Thoracic aorta (tissue), 2 donors: ENCODE measurements around the gene RPRD1B. TPM values are rescaled to one million over a fixed set of nuclear protein-coding genes. Genes with fewer than 3 reads are reported as not detected.

ENCODE experiments used
- ATAC-seq: fragments of 150-250 bp; one replicate; pipeline ENCODE4 v1.8.0; 2017; ENCODE audit warnings: low read depth; ENCODE audit not compliant: insufficient number of reproducible peaks, low FRiP score
- DNase-seq: peaks from one replicate; pipeline ENCODE4 v3.0.0-alpha.2; 2020; ENCODE audit warnings: low spot score
- H3K27ac ChIP-seq, 2 donors: fragments of 200-600 bp; sonication (generic); 1 replicate in 1 of 2; 2 replicates in 1 of 2; pipeline ENCODE4 v1.5.1; 2016; ENCODE audit warnings: mild to moderate bottlenecking in 2 of 2, moderate library complexity in 2 of 2
- H3K27me3 ChIP-seq: fragments of 200-600 bp; sonication (generic); replicated peaks from 2 replicates; pipeline ENCODE4 v1.6.0; 2016; ENCODE audit warnings: mild to moderate bottlenecking; ENCODE audit not compliant: insufficient read depth
- H3K36me3 ChIP-seq: fragments of 200-600 bp; sonication (generic); one replicate; pipeline ENCODE4 v1.5.1; 2016
- H3K4me1 ChIP-seq, 2 donors: fragments of 200-600 bp; sonication (generic); 1 replicate in 1 of 2; 2 replicates in 1 of 2; pipeline versions ENCODE4 v1.5.1 to v1.6.0; 2016; ENCODE audit warnings: low read depth in 2 of 2, mild to moderate bottlenecking in 1 of 2; ENCODE audit not compliant: control insufficient read depth in 1 of 2
- H3K4me3 ChIP-seq: fragments of 200-600 bp; sonication (generic); 2 replicates; pipeline ENCODE4 v1.5.1; 2016; ENCODE audit warnings: mild to moderate bottlenecking
- H3K9me3 ChIP-seq: fragments of 200-600 bp; sonication (generic); 2 replicates; pipeline ENCODE4 v1.5.1; 2016
- total RNA-seq, 2 donors: library from RNA; depleted of rRNA; stranded (reverse); fragments of >200 nt; gene quantifications; one replicate each; pipeline versions ENCODE4 v1.1.0 to v1.2.3, GENCODE V29; 2016
- TF ChIP-seq, protein P1 (sequence below): fragments of 200-600 bp; sonication (generic); IDR thresholded peaks from one replicate; pipeline ENCODE4 v1.5.1; 2019; ENCODE audit warnings: antibody characterized with exemption

The RPRD1B gene
- total RNA-seq, 2 donors from 2014 or later: 22.3 to 77.7 TPM

DNA sequence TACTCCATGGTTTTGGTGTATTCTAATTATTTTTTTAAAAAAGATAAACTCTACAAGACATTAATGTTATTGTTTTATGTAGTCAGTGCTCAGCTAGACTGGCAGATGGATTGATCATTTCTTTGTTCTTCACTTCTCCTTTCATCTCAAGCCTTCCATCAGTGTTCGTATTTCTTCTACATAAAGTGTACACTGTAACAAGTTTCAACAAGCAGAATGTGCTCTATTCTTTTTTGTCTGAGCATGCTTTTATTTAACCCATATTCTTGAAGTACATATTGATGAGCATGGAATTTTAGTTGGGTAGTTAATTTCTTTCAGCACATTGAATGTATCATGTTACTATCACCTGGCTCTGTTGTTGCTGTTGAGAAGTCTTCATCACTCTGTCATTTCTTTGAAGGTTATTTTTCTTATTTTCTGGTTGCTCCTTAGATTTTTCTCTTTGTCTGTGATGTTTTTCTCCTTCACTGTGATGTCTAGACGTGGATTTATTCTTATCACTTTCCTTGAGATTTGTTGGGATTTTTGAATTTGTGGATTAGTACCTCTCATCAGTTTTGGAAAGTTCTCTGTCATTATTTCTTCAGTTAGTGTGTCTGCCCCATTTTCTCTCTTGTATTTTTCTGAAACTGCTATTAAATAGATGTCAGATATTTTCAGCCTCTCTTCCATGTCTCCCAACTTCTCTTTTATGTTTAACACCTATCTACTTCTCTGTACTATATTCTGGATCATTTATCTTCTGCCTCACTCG lies 83.0 kb downstream of the RPRD1B start:
- ATAC-seq (no peak), DNase-seq (no peak)
- Histone ChIP-seq H3K27ac (no peak overlapping the region), H3K9me3 (no peaks in the 10 kb centered on the region), H3K4me3 (no peak overlapping the region), H3K4me1 (peaks cover under 1 to 31% of the 10 kb centered on the region in 2 donors), H3K27me3 (no peaks in the 10 kb centered on the region), H3K36me3 (no peaks in the 10 kb centered on the region)
- TF ChIP-seq, protein P1, sequence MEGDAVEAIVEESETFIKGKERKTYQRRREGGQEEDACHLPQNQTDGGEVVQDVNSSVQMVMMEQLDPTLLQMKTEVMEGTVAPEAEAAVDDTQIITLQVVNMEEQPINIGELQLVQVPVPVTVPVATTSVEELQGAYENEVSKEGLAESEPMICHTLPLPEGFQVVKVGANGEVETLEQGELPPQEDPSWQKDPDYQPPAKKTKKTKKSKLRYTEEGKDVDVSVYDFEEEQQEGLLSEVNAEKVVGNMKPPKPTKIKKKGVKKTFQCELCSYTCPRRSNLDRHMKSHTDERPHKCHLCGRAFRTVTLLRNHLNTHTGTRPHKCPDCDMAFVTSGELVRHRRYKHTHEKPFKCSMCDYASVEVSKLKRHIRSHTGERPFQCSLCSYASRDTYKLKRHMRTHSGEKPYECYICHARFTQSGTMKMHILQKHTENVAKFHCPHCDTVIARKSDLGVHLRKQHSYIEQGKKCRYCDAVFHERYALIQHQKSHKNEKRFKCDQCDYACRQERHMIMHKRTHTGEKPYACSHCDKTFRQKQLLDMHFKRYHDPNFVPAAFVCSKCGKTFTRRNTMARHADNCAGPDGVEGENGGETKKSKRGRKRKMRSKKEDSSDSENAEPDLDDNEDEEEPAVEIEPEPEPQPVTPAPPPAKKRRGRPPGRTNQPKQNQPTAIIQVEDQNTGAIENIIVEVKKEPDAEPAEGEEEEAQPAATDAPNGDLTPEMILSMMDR: no peak

GRCh38 chr20:38117205-38117604 lies 83.7 kb downstream of the RPRD1B start:
- DNase-seq (no peak), ATAC-seq (no peak)
- Histone ChIP-seq H3K36me3 (no peaks in the 10 kb centered on the region), H3K27me3 (no peaks in the 10 kb centered on the region), H3K4me1 (peaks cover 0 to 25% of the 10 kb centered on the region in 2 donors), H3K4me3 (no peak overlapping the region), H3K9me3 (no peaks in the 10 kb centered on the region), H3K27ac (peak overlapping the region in 1 of 2 donors; percentile 21)
- TF ChIP-seq, protein P1: no peak

DNA sequence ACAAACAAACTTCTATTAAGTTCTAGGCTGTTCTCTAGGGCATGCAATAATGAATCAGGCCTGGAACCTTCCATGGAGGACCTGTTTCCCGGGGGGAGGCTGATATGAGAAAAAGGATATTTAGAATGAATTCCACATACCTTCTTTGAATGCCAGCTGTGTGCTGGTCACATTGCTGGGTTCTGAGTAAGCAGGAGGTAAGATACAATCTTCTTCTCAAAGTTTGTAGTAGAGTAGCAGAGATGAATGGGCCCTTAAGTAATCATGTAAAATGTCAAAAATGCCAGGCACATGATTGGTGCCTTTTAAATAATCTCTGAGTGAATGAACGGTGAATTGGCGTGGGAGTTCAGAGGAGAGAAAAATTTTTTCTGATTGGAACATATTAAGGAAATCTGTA lies 84.1 kb downstream of the RPRD1B start:
- no peaks in the 10 kb centered on the region for H3K27me3 ChIP-seq
- H3K4me1 ChIP-seq: peaks cover under 1 to 25% of the 10 kb centered on the region in 2 donors
- DNase-seq (no peak), ATAC-seq (no peak)
- TF ChIP-seq, protein P1: no peak
- peak overlapping the region in 1 of 2 donors; percentile 21 for H3K27ac ChIP-seq
- no peaks in the 10 kb centered on the region for H3K36me3 ChIP-seq
- H3K4me3 ChIP-seq: no peak overlapping the region
- no peaks in the 10 kb centered on the region for H3K9me3 ChIP-seq

DNA sequence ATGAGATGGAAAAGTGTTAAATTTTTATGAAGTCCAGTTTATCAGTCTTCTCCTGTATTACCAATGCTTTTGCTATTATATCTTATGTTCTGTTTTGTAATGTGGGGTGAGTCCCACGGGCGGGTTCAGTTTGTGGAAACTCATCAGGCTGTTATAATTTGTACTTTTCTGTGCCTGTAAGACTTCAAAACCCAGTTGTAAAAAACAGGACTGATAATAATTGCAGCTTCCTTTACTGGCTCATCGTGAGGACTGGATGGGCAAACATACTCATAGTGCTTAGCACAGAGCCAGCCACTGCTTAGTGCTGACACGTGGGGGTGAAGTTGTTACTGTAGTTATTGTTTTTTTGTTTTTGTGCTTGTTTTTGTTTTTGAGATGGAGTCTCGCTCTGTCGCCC lies 85.9 kb downstream of the RPRD1B start:
- ATAC-seq: no peak
- DNase-seq: no peak
- Histone ChIP-seq H3K9me3 (no peaks in the 10 kb centered on the region), H3K4me1 (peaks cover 7 to 24% of the 10 kb centered on the region in 2 donors), H3K27ac (peak overlapping the region in 1 of 2 donors; percentile 30), H3K4me3 (no peak overlapping the region), H3K27me3 (no peaks in the 10 kb centered on the region), H3K36me3 (no peaks in the 10 kb centered on the region)
- TF ChIP-seq, protein P1: no peak

GRCh38 chr20:38120625-38120988 lies 87.1 kb downstream of the RPRD1B start:
- ATAC-seq (no peak), DNase-seq (no peak)
- TF ChIP-seq, protein P1: no peak
- Histone ChIP-seq H3K27me3 (no peaks in the 10 kb centered on the region), H3K4me3 (no peak overlapping the region), H3K27ac (peak overlapping the region; percentile 30 to 37), H3K36me3 (no peaks in the 10 kb centered on the region), H3K4me1 (peaks cover 13 to 33% of the 10 kb centered on the region in 2 donors), H3K9me3 (no peaks in the 10 kb centered on the region)
